H1 (cell line): ENCODE data around the gene CHCHD3.

Experiments
- ATF2 ChIP-seq: IDR thresholded peaks from 2 replicates; pipeline ENCODE4 v1.6.1; 2012; ENCODE audit warnings: low read length, inconsistent platforms
- ATF3 ChIP-seq: IDR thresholded peaks from 2 replicates; pipeline ENCODE4 v1.6.1; 2011; ENCODE audit warnings: low read depth, mild to moderate bottlenecking, low read length; ENCODE audit not compliant: insufficient read depth
- CTCF ChIP-seq, 3 experiments: IDR thresholded peaks; 1 replicate in 2 of 3; 2 replicates in 1 of 3; pipeline versions ENCODE4 v1.5.1 to v1.6.1; 2011; ENCODE audit warnings: low read length in 3 of 3, mild to moderate bottlenecking in 3 of 3, inconsistent platforms in 2 of 3, low read depth in 1 of 3, moderate library complexity in 1 of 3; ENCODE audit not compliant: insufficient read depth in 1 of 3; ENCODE audit errors: control extremely low read depth in 1 of 3
- EZH2 ChIP-seq: fragments of 200-600 bp; sonication (generic); IDR thresholded peaks from 2 replicates; pipeline ENCODE4 v1.7.1; 2012; ENCODE audit warnings: low read depth, mild to moderate bottlenecking, moderate library complexity, low read length, inconsistent platforms; ENCODE audit not compliant: severe bottlenecking
- PHF8 ChIP-seq: fragments of 200-600 bp; sonication (generic); conservative IDR thresholded peaks from 2 replicates; pipeline ENCODE4 v1.7.1; 2012; ENCODE audit warnings: low read depth, mild to moderate bottlenecking, inconsistent platforms, low read length, moderate library complexity
- POLR2AphosphoS5 ChIP-seq: IDR thresholded peaks from 2 replicates; pipeline ENCODE4 v1.6.1; 2011; ENCODE audit warnings: low read depth, low read length
- RAD21 ChIP-seq, 2 experiments: IDR thresholded peaks in 1 of 2; conservative IDR thresholded peaks in 1 of 2; 2 replicates each; pipeline ENCODE4 v1.6.1; 2011; ENCODE audit warnings: low read depth in 2 of 2, low read length in 2 of 2, improper control_type of control experiment in 1 of 2, inconsistent platforms in 1 of 2, mild to moderate bottlenecking in 1 of 2, moderate library complexity in 1 of 2
- SIN3A ChIP-seq, 2 experiments: IDR thresholded peaks in 1 of 2; conservative IDR thresholded peaks in 1 of 2; 2 replicates each; pipeline ENCODE4 v1.6.1; 2011 to 2012; ENCODE audit warnings: low read length in 2 of 2, improper control_type of control experiment in 1 of 2, low read depth in 1 of 2, mild to moderate bottlenecking in 1 of 2

- TF ChIP-seq SIN3A (conservative IDR thresholded peaks at IDR 0.05 in 1 of 2, IDR thresholded peaks at IDR 0.05 in 1 of 2; ENCODE audit: low read depth in 1 of 2, low read length in 2 of 2): no peak
- TF ChIP-seq PHF8: no peak
- TF ChIP-seq ATF3: no peak
- no peak for TF ChIP-seq CTCF (IDR thresholded peaks at IDR 0.05; ENCODE audit: control extremely low read depth in 1 of 3, insufficient read depth in 1 of 3, low read depth in 1 of 3, low read length in 3 of 3)
- TF ChIP-seq EZH2: no peak
- no peak for TF ChIP-seq ATF2
- TF ChIP-seq POLR2AphosphoS5: no peak
- TF ChIP-seq RAD21 (IDR thresholded peaks at IDR 0.05 in 1 of 2, conservative IDR thresholded peaks at IDR 0.05 in 1 of 2; ENCODE audit: low read depth in 2 of 2, low read length in 2 of 2): no peak
These were observed 224.2 kb downstream of the CHCHD3 start for GRCh38 chr7:132857703-132858102.
